Kidney (tissue), 14 donors: ENCODE data around the gene PDX1. TPM values are rescaled to one million over a fixed set of nuclear protein-coding genes. Genes with fewer than 3 reads are reported as not detected.
"Not testable (repeated sequence)": the region's sequence is repeated elsewhere in the genome, so short reads cannot be mapped to it uniquely, and the experiment has no call there.

Source experiments
- DNase-seq, 5 donors: peaks; one replicate each; pipeline ENCODE4 v3.0.0-alpha.2; 2013 to 2020
- FAIRE-seq: peaks from 2 replicates; lab custom pipeline; 2012; peaks lifted over from hg19 to GRCh38; lab: Jason Lieb, UNC
- H3K27ac ChIP-seq, 2 donors: one replicate each; pipeline ENCODE4 v1.7.0; 2013; ENCODE audit warnings: low read depth in 2 of 2, low read length in 2 of 2, inconsistent platforms in 1 of 2
- H3K27me3 ChIP-seq: one replicate; pipeline ENCODE4 v1.7.1; 2013; ENCODE audit warnings: low read length, inconsistent platforms; ENCODE audit not compliant: control insufficient read depth, insufficient read depth
- H3K36me3 ChIP-seq, 3 donors: one replicate each; pipeline versions ENCODE4 v1.7.0 to v1.7.1; 2013; ENCODE audit warnings: low read length in 3 of 3, control low read depth in 1 of 3, inconsistent platforms in 1 of 3; ENCODE audit not compliant: insufficient read depth in 3 of 3, control insufficient read depth in 2 of 3
- H3K4me1 ChIP-seq, 3 donors: one replicate each; pipeline versions ENCODE4 v1.7.0 to v1.7.1; 2013; ENCODE audit warnings: low read length in 3 of 3, inconsistent platforms in 1 of 3, low read depth in 1 of 3; ENCODE audit not compliant: control insufficient read depth in 2 of 3, insufficient read depth in 2 of 3
- H3K4me3 ChIP-seq, 3 donors: one replicate each; pipeline versions ENCODE4 v1.7.0 to v1.8.1; 2013; ENCODE audit warnings: low read length in 3 of 3, control low read depth in 1 of 3, inconsistent platforms in 1 of 3
- H3K9ac ChIP-seq, 3 donors: one replicate each; pipeline versions ENCODE4 v1.7.0 to v1.7.1; 2013; ENCODE audit warnings: low read length in 3 of 3, control low read depth in 1 of 3, inconsistent platforms in 1 of 3
- H3K9me3 ChIP-seq, 3 donors: one replicate each; pipeline versions ENCODE4 v1.7.0 to v1.7.1; 2013; ENCODE audit warnings: low read length in 3 of 3, control low read depth in 1 of 3, inconsistent platforms in 1 of 3; ENCODE audit not compliant: control insufficient read depth in 2 of 3, insufficient read depth in 1 of 3
- CTCF ChIP-seq: IDR thresholded peaks from 3 replicates; pipeline ENCODE4 v1.5.1; 2012; ENCODE audit warnings: mild to moderate bottlenecking, moderate library complexity, borderline replicate concordance; ENCODE audit not compliant: insufficient read depth; ENCODE audit errors: extremely low read depth
- intact Hi-C: fragments of 100-400 bp; cut with DNase I; formaldehyde crosslinking; loops from one replicate; pipeline ENCODE4 v1.11.1; 2022
- polyA plus RNA-seq: library from polyadenylated mRNA; stranded (reverse); fragments of 350-450 nt; fragmentation: Illumina TruSeq; extraction: RNeasy Lipid Tissue Mini Kit (QIAGEN cat#74804); gene quantifications from one replicate; pipeline ENCODE4 v1.2.3, GENCODE V29; 2014; ENCODE audit warnings: low read depth, low replicate concordance; ENCODE audit not compliant: insufficient read depth
- total RNA-seq: library from RNA; stranded (reverse); fragmentation: NEBNext Ultra II Directional; extraction: Animal tissue kit (Norgen Biotek cat#: 25700); gene quantifications from one replicate; pipeline ENCODE4 v1.2.1, GENCODE V29; 2021
- donor health status: control.
- donor health status: control.
- donor health status: control.
- donor health status: control.
- donor health status: control.
- donor health status: DM: yes; HTN: yes; CAD: no.
- donor health status: Normal renal cell carcinoma (clear cell type).

The PDX1 gene
- total and polyA plus RNA-seq, 2 donors from 2014 or later, result not detected

GRCh38 chr13:27963491-27963890, 43.7 kb downstream of the PDX1 start:
- intact Hi-C loops, result no loop called here
- no peaks in the 10 kb centered on the region for H3K9me3 ChIP-seq
- H3K4me1 ChIP-seq, result peaks cover 0 to 2% (median 0%) of the 10 kb centered on the region in 3 donors
- H3K27ac ChIP-seq, result no peak overlapping the region
- no peak overlapping the region for H3K4me3 ChIP-seq
- H3K27me3 ChIP-seq, result peaks cover 65% of the 10 kb centered on the region
- DNase-seq (no peak), FAIRE-seq (no peak)
- no peaks in the 10 kb centered on the region for H3K36me3 ChIP-seq
- no peak overlapping the region for H3K9ac ChIP-seq
- TF ChIP-seq CTCF, result no peak

- H3K9me3 ChIP-seq, H3K4me1 ChIP-seq, H3K27ac ChIP-seq, DNase-seq, FAIRE-seq, H3K36me3 ChIP-seq, H3K9ac ChIP-seq, H3K4me3 ChIP-seq, intact Hi-C loops: not testable (repeated sequence)
- H3K27me3 ChIP-seq, result peaks cover 63% of the 10 kb centered on the region
Observed at GRCh38 chr13:27964206-27964605, 44.4 kb downstream of the PDX1 start.

GRCh38 chr13:27964741-27965323, 45.0 kb downstream of the PDX1 start:
- H3K9me3 ChIP-seq, result no peaks in the 10 kb centered on the region
- H3K4me1 ChIP-seq, result peaks cover 0 to 2% (median 0%) of the 10 kb centered on the region in 3 donors
- TF ChIP-seq CTCF, result no peak
- H3K36me3 ChIP-seq, result no peaks in the 10 kb centered on the region
- H3K4me3 ChIP-seq, result no peak overlapping the region
- FAIRE-seq (no peak), DNase-seq (no peak)
- H3K27me3 ChIP-seq, result peaks cover 65% of the 10 kb centered on the region
- H3K27ac ChIP-seq, result no peak overlapping the region
- intact Hi-C loops, result no loop called here
- H3K9ac ChIP-seq, result no peak overlapping the region

DNA sequence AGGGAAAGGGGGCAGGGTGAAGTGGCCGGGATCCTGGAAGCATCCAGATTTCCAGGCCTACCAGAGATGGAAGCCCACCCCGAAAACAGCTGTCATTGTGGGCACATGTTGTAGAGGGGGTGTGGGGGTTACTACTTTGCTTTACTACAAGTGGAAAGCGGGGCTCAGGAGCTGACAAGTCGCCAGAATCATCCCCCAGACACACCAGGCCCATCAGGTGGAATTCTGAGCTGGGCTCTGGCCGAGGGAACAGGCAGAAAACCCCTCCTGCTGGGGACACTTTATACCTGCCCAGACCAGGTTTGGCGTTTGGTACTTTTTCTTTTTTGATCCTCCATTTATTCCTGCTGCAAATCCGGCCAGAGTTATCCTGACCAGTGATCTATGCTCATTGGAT, 45.5 kb downstream of the PDX1 start:
- H3K4me3 ChIP-seq, result no peak overlapping the region
- no peaks in the 10 kb centered on the region for H3K36me3 ChIP-seq
- no peak for TF ChIP-seq CTCF
- DNase-seq (no peak), FAIRE-seq (no peak)
- H3K27me3 ChIP-seq, result peaks cover 68% of the 10 kb centered on the region
- intact Hi-C loops, result no loop called here
- H3K27ac ChIP-seq, result no peak overlapping the region
- H3K9me3 ChIP-seq, result no peaks in the 10 kb centered on the region
- peaks cover 0 to 2% (median 0%) of the 10 kb centered on the region in 3 donors for H3K4me1 ChIP-seq
- H3K9ac ChIP-seq, result no peak overlapping the region
